HG02885 (cell line): ENCODE measurements around the gene RACGAP1.

Experiments
- ATAC-seq: cut with Tn5 transposase; IDR thresholded peaks from one replicate; pipeline ENCODE4 v1.9.1; 2021; ENCODE audit warnings: mild to moderate bottlenecking; ENCODE audit not compliant: unreplicated experiment, poor library complexity

Gene RACGAP1

DNA sequence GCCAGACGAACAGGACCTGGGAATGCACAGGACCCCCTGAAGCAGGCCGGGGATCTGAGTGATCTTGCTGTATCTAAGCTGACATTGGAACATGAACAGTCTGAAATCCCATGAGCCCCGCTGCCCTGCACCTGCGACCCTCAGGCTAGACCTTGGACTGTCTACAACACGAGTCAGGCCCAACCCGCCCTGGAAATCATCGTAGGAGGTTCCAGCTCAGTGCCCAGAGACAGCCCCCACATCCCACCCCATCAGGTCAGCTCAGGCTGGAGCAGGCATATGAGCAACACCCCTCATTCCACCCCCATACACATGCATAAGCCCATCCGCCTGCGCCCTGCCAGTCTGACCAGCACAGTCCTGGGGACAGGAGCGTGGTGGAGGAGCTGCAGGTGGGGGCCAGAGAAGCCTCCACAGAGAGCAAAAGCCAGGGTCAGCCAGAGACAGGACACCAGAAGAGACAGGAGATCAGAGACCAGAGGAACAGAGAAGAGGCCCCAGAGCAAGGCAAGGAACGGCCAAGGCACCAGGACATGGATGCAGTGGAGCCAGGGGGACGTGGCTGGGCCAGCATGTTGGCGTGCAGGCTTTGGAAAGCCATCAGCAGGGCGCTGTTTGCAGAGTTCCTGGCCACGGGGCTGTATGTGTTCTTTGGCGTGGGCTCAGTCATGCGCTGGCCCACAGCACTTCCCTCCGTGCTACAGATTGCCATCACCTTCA, 52.5 kb downstream of the RACGAP1 start, which contains the start of gene AQP6:
TSS of gene AQP6 (plus strand) at position 307 of the 720 bp plus-strand sequence. CDS start at position 534, 227 bp downstream.
- ATAC-seq, result no peak

DNA sequence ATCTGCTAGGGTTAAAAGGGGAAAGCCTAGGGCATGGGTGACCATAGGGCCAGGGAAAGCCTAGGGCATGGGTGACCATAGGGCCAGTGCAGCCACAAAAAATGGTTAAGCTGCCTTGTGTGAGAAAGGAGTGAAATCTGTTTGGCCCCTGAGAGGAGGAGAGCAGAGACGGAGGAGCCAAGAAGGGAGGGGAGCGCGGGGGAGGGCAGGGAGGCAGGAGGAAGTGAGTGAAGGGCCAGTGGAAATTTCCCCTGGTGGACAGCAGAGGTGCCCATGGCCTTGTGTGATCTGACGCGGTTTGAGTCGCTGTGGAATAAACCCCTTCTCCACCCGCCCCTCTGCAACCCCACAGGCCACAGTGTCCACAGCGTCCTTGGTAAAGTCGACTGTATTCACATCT, 53.2 kb downstream of the RACGAP1 start:
- no peak for ATAC-seq

DNA sequence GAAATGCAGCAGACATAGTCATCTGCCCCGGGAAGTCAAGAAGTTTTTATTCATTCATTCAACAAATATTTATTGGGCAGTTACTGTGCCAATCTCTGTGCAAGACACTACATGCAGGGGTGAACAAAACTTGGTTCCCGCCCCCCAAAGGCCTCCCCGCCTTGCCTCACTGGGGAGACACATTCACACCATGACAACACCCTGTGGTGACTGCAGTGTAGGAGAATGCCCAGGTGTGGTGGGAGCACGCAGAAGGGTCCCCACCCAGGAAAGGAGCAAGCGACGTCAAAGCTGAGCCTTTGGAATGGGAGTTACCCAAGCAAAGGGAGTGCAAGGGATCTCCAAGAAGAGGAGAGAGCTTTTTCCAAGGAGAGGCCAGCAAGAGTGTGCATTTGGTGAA, 54.2 kb downstream of the RACGAP1 start:
- ATAC-seq, result no peak

DNA sequence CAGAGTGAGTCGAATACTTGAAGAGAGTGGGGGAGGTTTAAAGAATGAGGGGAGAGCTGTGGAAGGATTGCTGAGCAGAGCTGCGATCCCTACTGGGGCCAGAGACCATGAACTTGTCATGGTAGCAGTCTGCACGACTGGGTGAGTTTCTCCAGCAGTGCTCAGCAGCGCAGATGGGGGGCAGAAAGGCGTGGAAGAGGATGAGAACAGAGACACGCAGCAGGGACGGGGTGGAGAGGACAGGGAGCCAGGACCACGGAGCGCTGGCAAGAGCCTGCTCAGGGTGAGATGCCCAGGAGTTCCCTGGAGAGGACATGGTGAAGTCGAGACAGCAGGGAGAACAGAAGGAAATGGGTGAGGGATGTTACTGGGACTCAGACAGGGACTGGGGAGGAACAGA, 54.6 kb downstream of the RACGAP1 start:
- ATAC-seq, result no peak

DNA sequence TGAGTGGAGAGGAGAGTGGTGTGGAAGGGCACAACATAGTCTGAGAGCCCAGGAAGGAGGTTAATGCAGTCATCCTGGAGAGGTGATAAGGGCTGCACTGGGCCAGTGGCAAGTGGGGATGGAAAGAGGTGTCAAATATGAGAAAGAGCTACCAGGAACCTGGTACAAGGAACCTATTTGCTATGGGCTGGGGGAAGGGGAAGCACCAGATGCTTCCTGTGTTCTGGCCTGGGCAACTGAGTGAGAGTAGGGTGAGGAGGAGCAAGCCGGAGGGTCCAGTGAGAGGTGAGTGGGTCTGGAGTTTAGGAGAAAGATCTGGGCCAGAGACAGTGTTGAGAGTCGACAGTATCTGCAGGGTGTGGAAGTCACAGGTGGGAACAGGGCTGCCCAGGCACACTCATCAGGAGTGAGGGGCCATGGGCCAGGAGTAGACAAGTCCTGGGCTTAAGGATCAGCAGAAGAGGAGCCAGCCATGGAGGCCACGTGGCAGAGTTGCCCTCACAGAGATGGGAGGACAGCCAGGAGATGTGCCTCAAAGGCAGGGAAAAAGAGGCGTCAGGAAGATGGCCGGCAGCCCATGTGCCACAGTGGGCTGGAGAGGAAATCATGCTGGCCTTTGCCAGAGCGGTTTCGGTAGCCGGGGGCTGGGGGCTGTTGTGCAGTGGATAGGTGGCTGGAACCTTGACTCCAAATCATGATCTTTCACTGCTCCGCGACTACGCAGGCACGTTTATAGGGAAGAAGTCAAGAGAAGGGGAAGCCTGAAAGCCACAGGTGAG, 55.5 kb downstream of the RACGAP1 start:
- ATAC-seq, result no peak

DNA sequence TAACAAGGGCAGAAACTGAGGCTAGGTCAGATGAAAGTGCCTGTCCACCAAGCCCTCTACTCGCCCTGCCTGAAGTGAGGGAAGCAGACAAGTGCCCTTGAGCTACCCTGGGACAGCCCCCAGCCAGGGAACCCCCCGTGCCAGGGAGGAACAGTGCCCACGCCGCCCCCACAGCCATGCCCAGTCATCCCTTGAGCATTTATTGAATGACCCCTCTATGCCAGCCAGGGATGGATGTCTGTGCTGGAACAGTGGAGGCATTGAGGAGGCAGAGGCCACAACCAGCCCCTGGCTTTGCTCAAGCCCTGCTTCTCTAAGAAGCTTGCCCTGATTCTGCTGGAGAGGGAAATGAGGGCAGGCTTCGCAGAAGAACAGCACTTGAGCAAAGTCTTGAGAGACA, 56.3 kb downstream of the RACGAP1 start:
- no peak for ATAC-seq

DNA sequence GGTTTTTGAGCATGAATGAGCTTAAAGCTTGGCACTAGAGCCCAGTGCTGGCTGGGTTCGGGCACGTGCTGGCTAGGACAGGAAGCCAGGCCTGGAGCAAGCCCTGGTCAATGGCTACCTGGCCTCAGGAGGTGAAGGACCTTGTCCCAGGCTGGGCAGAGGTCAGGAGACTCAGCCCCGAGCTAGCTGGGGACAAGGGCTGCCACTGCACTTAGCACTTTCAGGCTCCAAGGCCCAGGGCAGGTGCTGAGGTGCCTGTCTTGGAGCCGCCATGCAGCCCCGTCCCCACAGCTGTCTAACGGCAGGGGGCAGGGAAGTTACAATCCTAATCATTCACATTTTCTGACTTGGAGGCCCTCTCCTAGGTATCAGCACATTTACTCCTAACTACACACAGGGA, 56.8 kb downstream of the RACGAP1 start:
- ATAC-seq, result no peak

DNA sequence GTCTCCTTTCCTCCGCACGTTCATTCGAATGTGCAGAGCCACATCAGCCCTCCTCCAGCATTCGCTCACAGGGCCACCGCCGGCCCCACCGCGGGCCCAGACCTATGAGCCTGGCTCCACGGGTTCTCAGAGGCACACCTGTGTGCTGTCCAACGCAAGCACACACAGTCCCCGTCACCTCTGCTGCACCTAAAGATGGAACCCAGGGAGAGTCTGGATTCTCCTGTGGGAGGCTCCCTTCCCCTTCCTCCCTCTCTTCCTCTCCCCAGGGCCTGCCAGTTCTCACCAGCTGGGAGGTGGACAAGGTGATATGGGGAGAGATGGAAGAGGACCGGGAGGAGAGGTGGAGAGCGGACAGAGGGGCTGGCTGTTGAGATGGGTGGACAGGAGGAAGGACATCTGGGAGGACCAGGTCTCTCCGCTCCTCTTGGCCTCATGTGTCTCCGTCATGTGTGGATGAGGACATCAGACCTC, 57.5 kb downstream of the RACGAP1 start:
- ATAC-seq, result no peak

DNA sequence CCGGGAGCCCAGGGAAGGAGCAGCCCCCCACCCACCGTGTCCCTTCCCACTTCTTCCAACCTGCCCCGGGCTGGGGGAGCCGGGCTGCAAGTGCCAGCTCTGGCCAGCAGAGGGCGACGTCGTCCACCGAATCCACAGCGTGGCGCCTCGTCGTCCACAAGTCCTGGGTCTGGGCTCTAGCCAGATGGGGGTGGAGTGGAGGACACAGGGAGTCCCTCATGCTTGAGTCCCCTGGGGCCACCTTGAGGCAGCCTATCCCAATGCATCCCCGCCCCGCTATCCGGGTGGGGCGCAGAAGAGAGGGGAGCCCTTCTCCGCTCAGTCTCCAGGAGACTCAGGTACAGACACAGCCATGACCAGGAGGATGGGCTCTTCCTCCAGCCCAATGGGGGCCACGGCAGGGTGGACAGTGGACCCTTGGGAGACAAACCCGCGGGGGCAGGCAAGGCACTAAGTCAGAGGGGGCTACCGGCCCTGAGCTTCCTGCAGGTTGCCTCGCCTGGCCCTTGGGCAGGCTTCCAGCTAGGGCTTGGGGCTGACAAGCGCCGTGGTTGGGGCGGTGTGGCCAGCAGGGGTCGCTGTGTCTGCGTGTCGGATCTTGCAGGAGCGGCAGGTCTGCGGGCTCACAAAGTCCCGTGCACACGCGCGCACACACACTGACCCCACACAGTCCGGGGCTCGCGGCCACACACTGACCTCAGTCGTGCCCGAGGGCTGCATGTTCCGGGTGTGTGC, 58.1 kb downstream of the RACGAP1 start:
- ATAC-seq, result peak; percentile 76

DNA sequence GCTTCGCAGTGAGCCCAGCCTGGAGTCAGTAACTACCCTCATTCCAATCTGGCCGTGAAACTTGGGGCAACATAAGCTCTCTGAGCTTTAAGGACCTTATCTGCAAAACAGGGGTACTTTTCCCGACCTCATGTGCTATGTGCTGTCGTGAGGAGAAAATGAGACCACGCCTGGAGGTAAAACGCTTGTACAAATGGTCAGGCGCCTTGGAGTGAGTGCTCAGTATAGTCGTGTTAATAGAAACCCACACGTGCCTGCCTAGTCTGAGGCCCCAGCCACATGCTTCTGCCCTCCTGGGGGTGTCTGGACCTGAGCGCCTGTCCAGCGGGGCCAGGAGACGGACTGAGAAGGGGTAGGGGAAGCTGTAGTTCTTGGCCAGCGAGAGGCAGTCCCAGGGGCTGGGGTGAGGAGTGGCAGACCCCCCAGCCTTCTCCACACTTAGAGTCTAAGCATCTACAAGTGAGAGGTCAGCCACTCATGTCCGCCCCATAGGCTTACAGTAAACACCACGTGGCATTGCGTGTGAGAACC, 58.7 kb downstream of the RACGAP1 start:
- ATAC-seq, result no peak

DNA sequence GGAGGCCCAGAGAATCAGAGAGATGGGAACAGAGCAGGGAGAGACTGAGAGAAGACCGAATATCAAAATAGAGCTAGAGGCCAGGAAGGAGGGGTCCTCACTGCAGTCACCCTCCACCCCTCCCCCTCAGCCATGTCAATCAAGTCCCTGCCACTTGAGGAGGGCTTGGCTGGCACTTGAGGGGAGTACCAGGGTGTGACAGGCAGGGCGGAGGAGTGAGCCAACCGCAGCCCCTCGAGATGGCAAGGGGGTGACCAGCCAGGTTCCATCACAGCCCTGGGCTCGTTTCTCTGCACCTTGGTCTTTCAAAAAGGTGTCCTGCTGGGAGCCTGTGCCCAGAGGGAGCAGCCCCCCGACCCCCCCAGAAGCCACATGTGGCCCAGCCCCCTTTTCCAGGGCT, 59.5 kb downstream of the RACGAP1 start:
- no peak for ATAC-seq

DNA sequence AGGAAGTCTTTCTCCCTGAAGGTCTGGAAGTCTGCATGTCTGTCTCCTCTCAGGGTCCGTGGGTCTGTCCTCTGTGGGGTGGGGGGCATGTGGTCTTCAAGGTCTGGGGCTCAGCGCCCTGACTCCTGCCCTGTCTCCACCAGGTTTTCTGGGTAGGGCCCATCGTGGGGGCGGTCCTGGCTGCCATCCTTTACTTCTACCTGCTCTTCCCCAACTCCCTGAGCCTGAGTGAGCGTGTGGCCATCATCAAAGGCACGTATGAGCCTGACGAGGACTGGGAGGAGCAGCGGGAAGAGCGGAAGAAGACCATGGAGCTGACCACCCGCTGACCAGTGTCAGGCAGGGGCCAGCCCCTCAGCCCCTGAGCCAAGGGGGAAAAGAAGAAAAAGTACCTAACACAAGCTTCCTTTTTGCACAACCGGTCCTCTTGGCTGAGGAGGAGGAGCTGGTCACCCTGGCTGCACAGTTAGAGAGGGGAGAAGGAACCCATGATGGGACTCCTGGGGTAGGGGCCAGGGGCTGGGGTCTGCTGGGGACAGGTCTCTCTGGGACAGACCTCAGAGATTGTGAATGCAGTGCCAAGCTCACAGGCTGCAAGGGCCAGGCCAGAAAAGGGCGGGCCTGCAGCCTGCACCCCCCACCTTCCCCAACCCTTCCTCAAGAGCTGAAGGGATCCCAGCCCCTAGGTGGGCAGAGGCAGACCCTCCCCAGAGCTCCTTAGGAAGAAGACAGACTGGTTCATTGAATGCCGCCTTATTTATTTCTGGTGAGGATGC, 60.3 kb downstream of the RACGAP1 start:
- no peak for ATAC-seq

DNA sequence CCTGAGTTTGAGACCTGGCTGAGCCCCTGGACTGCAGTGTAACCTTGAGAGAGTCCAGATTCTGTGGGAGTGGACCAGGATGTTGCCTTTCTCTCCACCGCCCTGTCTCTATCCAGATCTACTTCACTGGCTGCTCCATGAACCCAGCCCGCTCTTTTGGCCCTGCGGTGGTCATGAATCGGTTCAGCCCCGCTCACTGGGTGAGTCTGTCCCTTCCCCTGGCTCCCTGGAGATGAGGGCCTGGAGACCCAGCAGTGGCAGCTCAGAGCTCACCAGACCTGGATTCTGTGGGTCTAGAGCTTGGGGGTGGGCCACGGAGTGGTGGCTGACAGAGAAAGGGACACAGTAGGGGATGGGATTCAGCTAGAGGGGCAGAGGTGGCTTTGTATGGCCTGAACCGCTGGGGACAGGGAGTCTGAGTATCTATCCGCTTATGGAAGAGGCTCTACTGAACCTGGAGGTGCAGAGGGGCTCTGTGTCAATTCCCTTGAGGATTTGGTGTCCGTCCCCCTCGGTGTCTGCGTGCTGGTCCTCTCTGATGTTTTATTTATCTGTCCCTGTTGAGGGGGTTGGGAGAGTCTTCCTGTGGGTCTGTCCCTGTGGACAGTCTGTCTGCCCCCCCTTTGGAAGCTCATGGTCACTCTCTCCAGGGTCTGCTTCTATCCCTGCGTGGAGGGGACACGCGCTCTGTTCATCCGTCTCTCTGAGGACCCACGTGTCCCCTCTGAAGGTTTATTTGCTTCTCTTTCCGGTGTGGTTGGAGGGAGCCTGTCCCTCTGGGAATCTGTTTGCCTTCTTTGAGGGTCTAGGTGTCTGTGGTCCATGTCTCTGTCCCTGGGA, 61.1 kb downstream of the RACGAP1 start:
- ATAC-seq, result no peak

DNA sequence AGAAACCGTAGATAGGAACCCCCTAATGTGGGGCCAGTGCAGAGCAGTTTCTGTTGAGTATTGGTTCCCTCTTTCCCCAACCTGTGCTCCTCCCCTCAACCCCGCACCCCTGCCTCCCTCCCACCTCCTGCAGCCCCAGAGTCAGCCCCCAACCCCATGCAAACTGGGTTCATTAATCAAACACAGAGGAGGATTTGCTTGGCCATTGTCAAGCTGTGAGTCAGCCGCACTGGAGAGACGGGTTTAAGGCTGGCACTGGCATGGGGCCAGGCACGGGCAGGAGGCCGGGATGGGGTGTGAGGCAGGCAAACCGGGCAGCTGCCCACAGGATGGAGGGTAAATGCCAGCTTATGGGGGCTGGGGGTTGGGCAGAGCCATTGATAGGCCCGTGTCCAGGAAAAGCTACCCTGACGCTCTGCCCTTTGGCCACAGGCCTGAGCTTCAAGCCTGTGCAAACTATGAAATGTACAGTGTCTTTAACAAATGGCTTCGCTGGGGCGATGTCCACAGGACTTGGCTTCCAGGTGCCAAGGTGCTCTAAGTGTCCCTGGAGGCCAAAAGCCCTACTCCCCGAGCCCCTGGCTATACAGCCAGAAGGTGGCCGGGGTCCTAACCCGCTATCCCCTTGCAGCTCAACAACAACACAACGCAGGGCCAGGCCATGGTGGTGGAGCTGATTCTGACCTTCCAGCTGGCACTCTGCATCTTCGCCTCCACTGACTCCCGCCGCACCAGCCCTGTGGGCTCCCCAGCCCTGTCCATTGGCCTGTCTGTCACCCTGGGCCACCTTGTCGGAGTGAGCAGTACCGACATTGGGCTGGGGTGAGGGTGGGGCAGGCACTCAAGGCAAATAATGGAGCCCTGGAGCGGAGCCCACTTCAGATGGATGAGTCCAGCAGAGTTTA, 62.2 kb downstream of the RACGAP1 start:
- ATAC-seq, result no peak

DNA sequence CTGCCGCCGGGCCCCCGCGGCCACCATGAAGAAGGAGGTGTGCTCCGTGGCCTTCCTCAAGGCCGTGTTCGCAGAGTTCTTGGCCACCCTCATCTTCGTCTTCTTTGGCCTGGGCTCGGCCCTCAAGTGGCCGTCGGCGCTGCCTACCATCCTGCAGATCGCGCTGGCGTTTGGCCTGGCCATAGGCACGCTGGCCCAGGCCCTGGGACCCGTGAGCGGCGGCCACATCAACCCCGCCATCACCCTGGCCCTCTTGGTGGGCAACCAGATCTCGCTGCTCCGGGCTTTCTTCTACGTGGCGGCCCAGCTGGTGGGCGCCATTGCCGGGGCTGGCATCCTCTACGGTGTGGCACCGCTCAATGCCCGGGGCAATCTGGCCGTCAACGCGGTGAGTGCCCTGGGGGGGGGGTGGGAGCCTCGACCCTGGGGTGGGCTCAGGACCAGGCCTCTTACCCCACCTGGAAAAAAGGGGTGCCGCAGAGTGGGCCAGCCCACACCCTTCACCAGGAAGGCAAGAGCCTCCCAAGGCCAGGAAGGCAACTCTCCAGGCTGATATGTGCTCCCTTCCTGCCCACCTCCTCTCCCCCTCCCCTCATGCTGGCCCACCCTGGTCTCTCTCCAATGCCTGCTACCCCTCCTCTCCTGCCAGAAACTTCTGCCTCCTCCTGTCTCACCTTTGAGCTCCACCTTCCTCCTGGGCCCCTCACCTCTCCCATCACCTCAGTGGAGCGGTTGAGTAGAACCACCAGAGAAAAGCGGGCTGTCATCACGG, 63.1 kb downstream of the RACGAP1 start:
- ATAC-seq, result no peak

DNA sequence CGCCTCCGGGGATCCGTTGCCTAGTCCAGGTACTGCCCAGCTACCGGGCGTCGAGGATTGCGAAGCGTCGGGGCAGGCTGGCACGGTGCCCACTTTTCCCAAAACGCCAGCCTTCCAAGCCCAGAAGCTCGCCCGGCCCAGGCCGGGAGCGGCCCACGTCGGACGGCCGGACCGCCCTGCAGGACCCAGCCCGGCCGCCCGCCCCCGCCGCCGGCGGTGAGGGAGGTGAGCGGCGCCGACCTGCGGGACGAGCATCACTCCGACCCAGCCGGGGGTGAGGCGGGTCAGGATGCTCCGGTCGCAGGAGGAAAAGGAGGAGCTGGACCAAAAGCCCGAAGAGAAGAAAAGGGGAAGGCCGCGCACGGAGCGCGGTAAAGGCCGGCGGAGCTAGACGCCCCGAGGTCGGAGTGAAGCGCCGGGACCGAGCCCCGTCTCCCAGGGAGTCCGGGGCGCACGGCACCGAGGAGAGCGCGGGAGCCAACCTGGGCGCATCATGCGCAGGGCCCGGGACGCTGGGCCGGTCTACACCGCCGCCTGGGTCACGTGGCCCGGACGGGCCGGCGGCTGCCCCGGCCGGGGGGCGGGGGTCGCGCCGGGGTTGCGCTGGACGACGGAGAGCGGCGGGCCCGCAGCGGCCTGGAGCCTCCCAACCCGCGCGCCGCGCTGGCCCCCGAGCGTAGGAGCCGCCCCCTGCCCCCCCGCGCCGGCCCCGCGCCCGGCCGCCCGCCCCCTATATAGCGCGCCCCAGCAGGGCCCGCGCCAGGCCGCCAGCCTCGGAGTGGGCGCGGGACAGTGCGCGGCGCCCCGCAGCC, 64.0 kb downstream of the RACGAP1 start, which contains the start of gene AQP5:
TSS of gene AQP5 (plus strand) at position 762 of the 812 bp plus-strand sequence. CDS start 146 bp downstream, outside the sequence.
- no peak for ATAC-seq
